SU-DHL-6 (cell line): ENCODE data around the gene CCDC18.

Source experiments
- H2AFZ ChIP-seq: fragments of 200-600 bp; sonication (generic); 2 replicates; pipeline ENCODE4 v1.6.1; 2014; ENCODE audit warnings: low read depth, mild to moderate bottlenecking, moderate library complexity, mixed read lengths, antibody characterized with exemption, low read length; ENCODE audit not compliant: severe bottlenecking
- H3F3A ChIP-seq: fragments of 200-600 bp; shearing (Covaris generic); 2 replicates; pipeline ENCODE4 v1.6.0; 2016; ENCODE audit warnings: antibody characterized with exemption, mild to moderate bottlenecking; ENCODE audit not compliant: insufficient read depth
- H3K27ac ChIP-seq: fragments of 200-600 bp; sonication (generic); 2 replicates; pipeline ENCODE4 v1.5.1; 2016; ENCODE audit warnings: low read depth, mild to moderate bottlenecking, low read length, moderate library complexity, mixed read lengths
- H3K27me3 ChIP-seq: fragments of 200-600 bp; sonication (generic), shearing (Covaris generic); 2 replicates; pipeline ENCODE4 v1.6.0; 2014; ENCODE audit warnings: mild to moderate bottlenecking, low read length
- H3K36me3 ChIP-seq: fragments of 200-600 bp; sonication (generic); 2 replicates; pipeline ENCODE4 v1.6.1; 2014; ENCODE audit warnings: mild to moderate bottlenecking, low read length, mixed read lengths
- H3K4me2 ChIP-seq: fragments of 300-600, 200-600 bp; shearing (Covaris generic), sonication (generic); 2 replicates; pipeline ENCODE4 v1.6.0; 2014; ENCODE audit warnings: low read length, low read depth, mild to moderate bottlenecking; ENCODE audit not compliant: poor library complexity, severe bottlenecking
- H3K4me3 ChIP-seq: fragments of 200-600 bp; sonication (generic); 2 replicates; pipeline ENCODE4 v1.5.1; 2014; ENCODE audit warnings: antibody characterized with exemption, low read length, mild to moderate bottlenecking, mixed read lengths; ENCODE audit not compliant: insufficient read depth, poor library complexity, severe bottlenecking
- H3K79me2 ChIP-seq: fragments of 200-600 bp; sonication (generic); 2 replicates; pipeline ENCODE4 v1.6.1; 2014; ENCODE audit warnings: mild to moderate bottlenecking, low read length, moderate library complexity; ENCODE audit not compliant: insufficient read depth
- H3K9ac ChIP-seq: fragments of 200-600 bp; sonication (generic); 2 replicates; pipeline ENCODE4 v1.7.0; 2014; ENCODE audit warnings: mild to moderate bottlenecking, low read length
- H3K9me2 ChIP-seq: fragments of 200-600 bp; sonication (generic); replicated peaks from 2 replicates; pipeline ENCODE4 v1.6.1; 2014; ENCODE audit warnings: low read length; ENCODE audit not compliant: insufficient read depth
- H3K9me3 ChIP-seq: fragments of 200-600 bp; sonication (generic); 2 replicates; pipeline ENCODE4 v1.6.1; 2014; ENCODE audit warnings: low read length, mixed read lengths; ENCODE audit not compliant: insufficient read depth
- H4K20me1 ChIP-seq: fragments of 200-600 bp; sonication (generic); 2 replicates; pipeline ENCODE4 v1.6.1; 2014; ENCODE audit warnings: low read depth, mild to moderate bottlenecking, antibody characterized with exemption, low read length, moderate library complexity, mixed read lengths
- EZH2phosphoT487 ChIP-seq: fragments of 200-600 bp; sonication (generic), shearing (Covaris generic); conservative IDR thresholded peaks from 2 replicates; pipeline ENCODE4 v1.6.1; 2018; ENCODE audit warnings: mild to moderate bottlenecking, antibody characterized with exemption, low read length, moderate library complexity, mixed read lengths
- TF ChIP-seq, protein P1 (sequence below): fragments of 200-600 bp; sonication (generic); IDR thresholded peaks from one replicate; pipeline ENCODE4 v1.5.1; 2017; ENCODE audit warnings: antibody characterized with exemption, mild to moderate bottlenecking, low read length, moderate library complexity; ENCODE audit not compliant: insufficient read depth, poor library complexity, severe bottlenecking

The CCDC18 gene

DNA sequence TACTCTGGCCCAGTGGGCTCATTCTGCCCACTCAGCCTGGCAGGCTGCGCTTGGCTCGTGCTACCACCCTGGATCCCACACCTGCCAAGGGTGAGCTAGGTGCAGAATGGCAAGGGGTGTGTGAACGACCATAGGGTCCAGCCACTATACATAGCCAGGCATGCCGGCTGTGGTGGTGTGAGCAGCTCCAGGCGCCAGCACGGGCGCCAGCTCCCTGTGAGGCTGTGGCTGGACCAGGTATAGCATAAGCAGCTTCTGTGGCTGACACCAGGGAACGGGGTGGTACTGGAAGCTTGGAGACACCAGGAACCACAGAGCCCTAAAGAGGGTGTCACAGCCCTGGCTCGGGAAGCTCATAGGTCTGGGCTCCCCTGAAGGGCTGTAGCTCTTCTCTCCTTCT, 18.6 kb downstream of the CCDC18 start:
- Histone ChIP-seq H3K9ac (no peak overlapping the region), H3K9me2 (no peaks in the 10 kb centered on the region), H3K4me3 (no peak overlapping the region), H3K79me2 (no peaks in the 10 kb centered on the region), H3K27ac (no peak overlapping the region), H3K4me2 (no peak overlapping the region), H3K9me3 (no peaks in the 10 kb centered on the region), H3K27me3 (no peaks in the 10 kb centered on the region), H4K20me1 (no peaks in the 10 kb centered on the region), H3K36me3 (peaks cover 17% of the 10 kb centered on the region; the same call in 1 of the 2 replicates), H2AFZ (no peak overlapping the region), H3F3A (no peaks in the 10 kb centered on the region)
- TF ChIP-seq EZH2phosphoT487: no peak
- TF ChIP-seq, protein P1, sequence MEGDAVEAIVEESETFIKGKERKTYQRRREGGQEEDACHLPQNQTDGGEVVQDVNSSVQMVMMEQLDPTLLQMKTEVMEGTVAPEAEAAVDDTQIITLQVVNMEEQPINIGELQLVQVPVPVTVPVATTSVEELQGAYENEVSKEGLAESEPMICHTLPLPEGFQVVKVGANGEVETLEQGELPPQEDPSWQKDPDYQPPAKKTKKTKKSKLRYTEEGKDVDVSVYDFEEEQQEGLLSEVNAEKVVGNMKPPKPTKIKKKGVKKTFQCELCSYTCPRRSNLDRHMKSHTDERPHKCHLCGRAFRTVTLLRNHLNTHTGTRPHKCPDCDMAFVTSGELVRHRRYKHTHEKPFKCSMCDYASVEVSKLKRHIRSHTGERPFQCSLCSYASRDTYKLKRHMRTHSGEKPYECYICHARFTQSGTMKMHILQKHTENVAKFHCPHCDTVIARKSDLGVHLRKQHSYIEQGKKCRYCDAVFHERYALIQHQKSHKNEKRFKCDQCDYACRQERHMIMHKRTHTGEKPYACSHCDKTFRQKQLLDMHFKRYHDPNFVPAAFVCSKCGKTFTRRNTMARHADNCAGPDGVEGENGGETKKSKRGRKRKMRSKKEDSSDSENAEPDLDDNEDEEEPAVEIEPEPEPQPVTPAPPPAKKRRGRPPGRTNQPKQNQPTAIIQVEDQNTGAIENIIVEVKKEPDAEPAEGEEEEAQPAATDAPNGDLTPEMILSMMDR: no peak

DNA sequence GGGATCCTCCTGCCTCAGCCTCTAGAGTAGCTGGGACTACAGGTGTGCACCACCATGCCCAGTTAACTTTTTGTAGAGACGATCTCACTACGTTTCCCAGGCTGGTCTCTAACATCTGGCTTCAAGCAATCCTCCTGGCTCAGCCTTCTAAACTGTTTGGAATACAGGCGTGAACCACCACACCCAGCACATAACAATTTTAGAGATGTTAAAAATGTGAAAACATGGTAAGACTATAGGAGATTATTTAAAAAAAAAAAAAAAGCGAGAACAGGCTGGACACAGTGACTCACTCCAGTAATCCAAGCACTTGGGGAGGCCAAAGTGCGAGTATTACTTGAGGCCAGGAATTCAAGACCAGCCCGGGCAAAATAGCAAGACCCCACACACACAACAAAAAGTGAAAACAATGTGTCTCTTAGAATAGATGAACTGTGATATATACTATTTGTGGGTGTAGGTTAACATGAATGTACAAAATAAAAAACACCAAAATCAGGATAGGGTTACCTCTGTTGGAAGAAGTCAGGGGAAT, 19.6 kb downstream of the CCDC18 start:
- H3K27me3 ChIP-seq: no peaks in the 10 kb centered on the region
- H3K9me3 ChIP-seq: no peaks in the 10 kb centered on the region
- peaks cover 12% of the 10 kb centered on the region; the same call in 1 of the 2 replicates for H3K36me3 ChIP-seq
- no peaks in the 10 kb centered on the region for H3K79me2 ChIP-seq
- H3K9ac ChIP-seq: no peak overlapping the region
- no peak overlapping the region for H3K4me3 ChIP-seq
- H4K20me1 ChIP-seq: no peaks in the 10 kb centered on the region
- H3K27ac ChIP-seq: no peak overlapping the region
- TF ChIP-seq, protein P1: no peak
- TF ChIP-seq EZH2phosphoT487: no peak
- no peak overlapping the region for H3K4me2 ChIP-seq
- H3K9me2 ChIP-seq: no peaks in the 10 kb centered on the region
- H2AFZ ChIP-seq: no peak overlapping the region
- H3F3A ChIP-seq: 0 out of 2 replicates have a peak, but pooled peaks cover 1% of the 10 kb centered on the region

DNA sequence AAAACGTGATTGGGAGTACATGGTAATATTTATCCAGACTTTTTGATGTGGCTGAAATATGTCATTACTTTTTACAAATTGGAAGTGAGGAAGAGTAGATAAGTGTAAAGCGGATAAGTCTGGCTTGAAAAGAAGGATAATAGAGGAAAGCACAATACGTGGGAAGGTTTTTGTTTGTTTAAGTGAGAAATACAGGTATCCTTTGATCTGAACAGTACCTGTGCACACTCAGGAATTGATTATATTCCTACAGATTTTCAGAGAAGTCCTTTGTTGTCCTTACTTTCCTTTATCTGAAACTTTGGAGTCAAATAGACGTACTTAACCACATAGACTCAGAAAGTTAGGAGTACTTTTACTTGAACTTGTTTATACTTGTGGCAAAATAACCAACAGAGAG, 20.2 kb downstream of the CCDC18 start:
- Histone ChIP-seq H3K36me3 (peaks cover 16% of the 10 kb centered on the region; the same call in 1 of the 2 replicates), H3K9me2 (no peaks in the 10 kb centered on the region), H4K20me1 (no peaks in the 10 kb centered on the region), H3K79me2 (no peaks in the 10 kb centered on the region), H2AFZ (no peak overlapping the region), H3K9me3 (no peaks in the 10 kb centered on the region), H3K4me3 (no peak overlapping the region), H3K4me2 (no peak overlapping the region), H3K27me3 (no peaks in the 10 kb centered on the region), H3K9ac (no peak overlapping the region), H3K27ac (no peak overlapping the region), H3F3A (0 out of 2 replicates have a peak, but pooled peaks cover 4% of the 10 kb centered on the region)
- no peak for TF ChIP-seq EZH2phosphoT487
- TF ChIP-seq, protein P1: no peak
